DMS153 treated with DMSO at 0.1 percent for 48 hours (cell line): ENCODE data around the gene RGS11.
"Not testable (repeated sequence)": the region's sequence is repeated elsewhere in the genome, so short reads cannot be mapped to it uniquely, and the experiment has no call there.

Source experiments
- DNase-seq: peaks from one replicate; lab custom pipeline; 2025; ENCODE audit not compliant: unreplicated experiment; lab: John Stamatoyannopoulos, UW

Gene RGS11

GRCh38 chr16:264440-264951 lies 11.2 kb downstream of the RGS11 start:
- no peak for DNase-seq

GRCh38 chr16:263944-264343 lies 11.8 kb downstream of the RGS11 start:
- DNase-seq, result no peak

GRCh38 chr16:263182-263774 lies 12.5 kb downstream of the RGS11 start:
- DNase-seq, result no peak

- no peak for DNase-seq
Observed at GRCh38 chr16:262121-262745, 13.5 kb downstream of the RGS11 start.

GRCh38 chr16:261031-261691 lies 14.6 kb downstream of the RGS11 start:
- no peak for DNase-seq

GRCh38 chr16:260326-260725 lies 15.4 kb downstream of the RGS11 start:
- DNase-seq, result no peak

- DNase-seq, result no peak
Observed at GRCh38 chr16:259814-260253, 15.9 kb downstream of the RGS11 start.

GRCh38 chr16:259226-259625 lies 16.5 kb downstream of the RGS11 start:
- no peak for DNase-seq

GRCh38 chr16:258091-258490 lies 17.7 kb downstream of the RGS11 start:
- DNase-seq, result not testable (repeated sequence)

- DNase-seq, result no peak
Observed at GRCh38 chr16:255183-255582, 20.6 kb downstream of the RGS11 start.

GRCh38 chr16:254461-254860 lies 21.3 kb downstream of the RGS11 start:
- DNase-seq, result no peak

GRCh38 chr16:253833-254232 lies 21.9 kb downstream of the RGS11 start:
- no peak for DNase-seq

GRCh38 chr16:252366-253337 lies 23.1 kb downstream of the RGS11 start:
- DNase-seq, result no peak

- no peak for DNase-seq
Observed at GRCh38 chr16:249431-249830, 26.3 kb downstream of the RGS11 start.

GRCh38 chr16:247027-247426 lies 28.7 kb downstream of the RGS11 start:
- DNase-seq, result no peak

GRCh38 chr16:245105-245504 lies 30.6 kb downstream of the RGS11 start:
- DNase-seq, result no peak

- no peak for DNase-seq
Observed at GRCh38 chr16:243348-243747, 32.4 kb downstream of the RGS11 start.

- no peak for DNase-seq
Observed at GRCh38 chr16:242281-242680, 33.5 kb downstream of the RGS11 start.

GRCh38 chr16:240559-240958 lies 35.2 kb downstream of the RGS11 start:
- DNase-seq, result no peak

GRCh38 chr16:239948-240277 lies 35.8 kb downstream of the RGS11 start:
- DNase-seq, result no peak
